ENCODE measurements around the gene PRKAG2.

PRKAG2 gene

DNA sequence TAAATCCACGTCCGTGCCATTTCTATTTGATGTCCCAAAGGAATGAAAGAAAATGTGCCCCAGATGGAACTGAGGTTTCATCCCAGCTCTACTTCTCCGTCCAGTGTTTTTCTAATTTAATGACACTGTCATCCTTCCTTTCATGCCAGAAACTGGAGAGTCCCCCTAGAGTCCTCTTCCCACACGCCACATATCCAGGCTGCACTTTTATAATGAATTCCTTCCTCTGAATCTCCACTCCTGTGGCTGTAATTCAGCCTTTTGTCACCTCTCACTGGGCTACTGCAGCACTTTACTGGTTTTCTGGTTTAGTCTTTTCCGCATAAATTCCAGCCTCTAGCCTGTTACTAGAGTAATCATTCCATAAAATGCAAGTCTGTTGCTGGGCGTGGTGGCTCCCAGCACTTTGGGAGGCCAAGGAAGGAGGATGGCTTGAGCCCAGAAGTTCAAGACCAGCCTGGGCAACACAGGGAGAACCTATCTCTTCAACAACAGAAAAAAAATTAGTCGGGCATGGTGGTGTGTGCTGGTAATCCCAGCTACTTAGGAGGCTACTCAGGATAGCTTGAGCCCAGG, 214.6 kb downstream of the PRKAG2 start:
- TF ChIP-seq, protein P1, sequence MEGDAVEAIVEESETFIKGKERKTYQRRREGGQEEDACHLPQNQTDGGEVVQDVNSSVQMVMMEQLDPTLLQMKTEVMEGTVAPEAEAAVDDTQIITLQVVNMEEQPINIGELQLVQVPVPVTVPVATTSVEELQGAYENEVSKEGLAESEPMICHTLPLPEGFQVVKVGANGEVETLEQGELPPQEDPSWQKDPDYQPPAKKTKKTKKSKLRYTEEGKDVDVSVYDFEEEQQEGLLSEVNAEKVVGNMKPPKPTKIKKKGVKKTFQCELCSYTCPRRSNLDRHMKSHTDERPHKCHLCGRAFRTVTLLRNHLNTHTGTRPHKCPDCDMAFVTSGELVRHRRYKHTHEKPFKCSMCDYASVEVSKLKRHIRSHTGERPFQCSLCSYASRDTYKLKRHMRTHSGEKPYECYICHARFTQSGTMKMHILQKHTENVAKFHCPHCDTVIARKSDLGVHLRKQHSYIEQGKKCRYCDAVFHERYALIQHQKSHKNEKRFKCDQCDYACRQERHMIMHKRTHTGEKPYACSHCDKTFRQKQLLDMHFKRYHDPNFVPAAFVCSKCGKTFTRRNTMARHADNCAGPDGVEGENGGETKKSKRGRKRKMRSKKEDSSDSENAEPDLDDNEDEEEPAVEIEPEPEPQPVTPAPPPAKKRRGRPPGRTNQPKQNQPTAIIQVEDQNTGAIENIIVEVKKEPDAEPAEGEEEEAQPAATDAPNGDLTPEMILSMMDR (IDR thresholded peaks at IDR 0.05; ENCODE audit: low read depth, low read length, missing control alignments) = no peak
- no peak overlapping the region for H3K27ac ChIP-seq

DNA sequence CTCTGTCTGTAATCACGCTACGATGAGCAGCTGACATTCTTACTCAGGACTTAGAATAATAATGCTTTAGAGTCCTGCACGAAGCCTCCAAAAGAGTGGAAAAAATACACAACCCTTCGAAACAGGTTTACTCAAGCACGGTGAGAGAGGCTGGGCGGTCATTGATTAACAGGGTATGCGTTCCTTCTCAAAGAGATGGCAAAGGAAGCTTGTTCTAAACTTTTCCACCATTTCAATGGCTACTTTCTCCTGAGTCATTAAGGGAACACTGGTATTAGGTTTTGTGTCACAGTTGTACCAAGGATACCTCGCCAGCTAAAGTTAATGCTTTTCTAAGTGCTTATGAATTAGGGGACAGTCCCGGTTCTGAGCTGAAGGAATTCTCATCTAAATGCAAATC, 215.3 kb downstream of the PRKAG2 start:
- H3K27ac ChIP-seq = no peak overlapping the region
- in situ Hi-C loops (cut with HindIII; ENCODE audit: low pct_ligation_motif_present, low sequenced_read_pairs) = no loop called here
- DNase-seq = no peak
- H3K27me3 ChIP-seq (replicated peaks) = no peaks in the 10 kb centered on the region
- TF ChIP-seq, protein P1 (IDR thresholded peaks at IDR 0.05; ENCODE audit: low read depth, low read length, missing control alignments) = no peak
- H3K36me3 ChIP-seq (replicated peaks) = no peaks in the 10 kb centered on the region
- no peak overlapping the region for H3K4me3 ChIP-seq (ENCODE audit: low read depth, low read length)

More for the DNA sequence above, 214.6 kb downstream of the PRKAG2 start:
- no peak for DNase-seq
- H3K4me3 ChIP-seq (ENCODE audit: low read depth, low read length) = no peak overlapping the region
- H3K36me3 ChIP-seq (replicated peaks) = no peaks in the 10 kb centered on the region
- no peaks in the 10 kb centered on the region for H3K27me3 ChIP-seq (replicated peaks)
- in situ Hi-C loops (cut with HindIII; ENCODE audit: low pct_ligation_motif_present, low sequenced_read_pairs) = no loop called here

DNA sequence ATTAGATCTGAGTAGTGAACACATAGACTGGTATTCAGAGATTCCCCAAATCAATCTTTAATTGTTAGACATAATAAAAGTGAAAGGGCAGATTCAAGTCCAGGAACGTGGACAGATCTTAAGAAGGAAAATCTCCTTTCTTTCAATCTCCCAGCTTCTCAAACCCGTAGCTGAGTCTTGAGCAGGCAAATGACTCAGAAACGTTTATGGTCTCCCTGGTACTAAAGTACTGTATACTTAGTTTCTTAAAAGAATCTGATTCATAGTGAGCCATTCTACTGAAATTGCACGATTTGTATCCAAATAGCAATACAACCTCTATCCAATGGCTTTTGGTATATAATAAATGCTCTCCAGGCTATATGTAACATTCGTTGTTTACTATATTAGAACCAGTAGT, 216.8 kb downstream of the PRKAG2 start:
- in situ Hi-C loops (cut with HindIII; ENCODE audit: low pct_ligation_motif_present, low sequenced_read_pairs) = no loop called here
- Histone ChIP-seq H3K27me3 (replicated peaks) (no peaks in the 10 kb centered on the region), H3K36me3 (replicated peaks) (no peaks in the 10 kb centered on the region)

DNA sequence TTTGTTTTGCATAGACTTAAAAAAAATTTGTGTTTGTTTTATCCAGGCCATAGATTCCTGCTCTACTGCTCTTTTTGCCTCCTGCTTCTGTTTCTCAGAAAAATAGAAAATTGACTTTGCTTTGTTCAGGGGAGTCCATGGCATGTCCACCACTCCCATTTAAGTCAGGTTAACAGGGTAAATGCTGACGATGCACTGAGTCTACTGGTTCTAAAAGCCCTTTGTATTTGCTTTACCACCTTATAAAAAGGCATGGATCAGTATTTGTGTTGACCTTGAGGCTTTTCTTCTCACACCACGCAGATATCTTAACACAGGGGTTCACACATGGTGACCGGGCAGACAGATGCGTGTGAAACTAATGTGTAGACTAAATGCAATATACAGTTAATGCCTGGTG, 217.7 kb downstream of the PRKAG2 start:
- TF ChIP-seq, protein P1 (IDR thresholded peaks at IDR 0.05; ENCODE audit: low read depth, low read length, missing control alignments) = no peak
- no peaks in the 10 kb centered on the region for H3K36me3 ChIP-seq (replicated peaks)
- H3K4me3 ChIP-seq (ENCODE audit: low read depth, low read length) = no peak overlapping the region
- no peaks in the 10 kb centered on the region for H3K27me3 ChIP-seq (replicated peaks)
- in situ Hi-C loops (cut with HindIII; ENCODE audit: low pct_ligation_motif_present, low sequenced_read_pairs) = no loop called here
- no peak overlapping the region for H3K27ac ChIP-seq
- DNase-seq = no peak

More for the DNA sequence above, 216.8 kb downstream of the PRKAG2 start:
- TF ChIP-seq, protein P1 (IDR thresholded peaks at IDR 0.05; ENCODE audit: low read depth, low read length, missing control alignments) = no peak
- DNase-seq = no peak
- Histone ChIP-seq H3K27ac (peak overlapping the region; percentile 18), H3K4me3 (ENCODE audit: low read depth, low read length) (no peak overlapping the region)

DNA sequence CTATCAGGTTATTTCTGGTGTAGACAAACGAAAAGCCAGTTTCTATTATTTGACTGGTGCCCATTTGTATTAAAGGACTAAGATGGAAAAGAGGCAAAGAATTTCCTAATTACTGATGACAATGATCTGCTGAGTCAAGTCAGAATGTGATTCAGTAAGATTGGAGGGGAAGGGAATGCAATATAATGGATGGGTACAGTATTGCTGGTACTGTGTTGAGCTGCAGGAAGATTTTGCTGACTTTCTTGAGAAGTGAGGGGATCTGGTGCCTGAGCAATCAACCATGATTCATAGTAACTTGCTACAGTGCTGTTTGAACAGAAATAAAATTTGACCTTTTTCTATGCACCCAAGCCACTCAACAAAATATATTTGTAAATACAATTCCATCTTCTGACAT, 218.1 kb downstream of the PRKAG2 start:
- no peaks in the 10 kb centered on the region for H3K27me3 ChIP-seq (replicated peaks)
- no peaks in the 10 kb centered on the region for H3K36me3 ChIP-seq (replicated peaks)
- in situ Hi-C loops (cut with HindIII; ENCODE audit: low pct_ligation_motif_present, low sequenced_read_pairs) = no loop called here
- DNase-seq = no peak
- H3K4me3 ChIP-seq (ENCODE audit: low read depth, low read length) = no peak overlapping the region
- H3K27ac ChIP-seq = no peak overlapping the region
- TF ChIP-seq, protein P1 (IDR thresholded peaks at IDR 0.05; ENCODE audit: low read depth, low read length, missing control alignments) = no peak

DNA sequence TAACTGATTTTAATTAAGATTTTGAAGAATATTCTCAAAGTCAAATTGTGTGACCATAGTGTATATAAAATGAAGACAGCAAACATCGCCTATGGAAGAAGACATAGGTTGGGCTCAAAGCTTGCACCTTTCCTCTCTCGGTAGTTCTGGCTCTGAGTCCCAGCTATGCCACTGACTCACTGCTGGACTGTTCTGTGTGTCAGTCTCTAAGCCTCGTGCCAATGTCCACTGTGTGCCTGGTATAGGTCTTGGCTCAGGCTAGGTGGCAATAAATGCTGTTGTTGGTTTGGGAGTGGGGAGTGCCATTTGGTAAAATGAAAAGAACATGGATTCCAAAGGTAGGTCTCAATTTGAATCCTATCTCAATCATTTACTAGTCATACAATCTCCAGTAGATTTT, 219.7 kb downstream of the PRKAG2 start:
- in situ Hi-C loops (cut with HindIII; ENCODE audit: low pct_ligation_motif_present, low sequenced_read_pairs) = no loop called here
- no peak for DNase-seq
- Histone ChIP-seq H3K4me3 (ENCODE audit: low read depth, low read length) (no peak overlapping the region), H3K27ac (no peak overlapping the region), H3K27me3 (replicated peaks) (no peaks in the 10 kb centered on the region), H3K36me3 (replicated peaks) (no peaks in the 10 kb centered on the region)
- TF ChIP-seq, protein P1 (IDR thresholded peaks at IDR 0.05; ENCODE audit: low read depth, low read length, missing control alignments) = no peak

Measured in brain microvascular endothelial cell (primary cell).